ENCODE results near the gene ZBTB33.

The ZBTB33 gene

GRCh38 chrX:120228187-120228908 is 22.3 kb upstream of the ZBTB33 start:
- Histone ChIP-seq H3K4me3 (ENCODE audit: low read length) (no peak overlapping the region), H2AFZ (ENCODE audit: low read depth, low read length) (no peak overlapping the region), H3K27me3 (ENCODE audit: low read depth, low read length) (no peaks in the 10 kb centered on the region), H3K36me3 (replicated peaks; ENCODE audit: low read depth, low read length) (no peaks in the 10 kb centered on the region), H3K27ac (ENCODE audit: low read length) (no peak overlapping the region), H4K20me1 (ENCODE audit: insufficient read depth, low read length) (no peaks in the 10 kb centered on the region), H3K4me2 (ENCODE audit: low read length) (no peak overlapping the region), H3K9ac (ENCODE audit: low read length) (no peak overlapping the region), H3K9me3 (ENCODE audit: insufficient read depth, low read length) (no peaks in the 10 kb centered on the region), H3K4me1 (ENCODE audit: low read length) (no peaks in the 10 kb centered on the region), H3K79me2 (ENCODE audit: low read length) (no peaks in the 10 kb centered on the region)
- TF ChIP-seq CTCF (IDR thresholded peaks at IDR 0.05; ENCODE audit: low read depth, low read length): no peak
- TF ChIP-seq EZH2phosphoT487 (IDR thresholded peaks at IDR 0.05; ENCODE audit: low read depth): no peak

GRCh38 chrX:120235284-120235683 is 15.3 kb upstream of the ZBTB33 start:
- Histone ChIP-seq H3K27ac (ENCODE audit: low read length) (no peak overlapping the region), H3K4me3 (ENCODE audit: low read length) (no peak overlapping the region), H3K4me1 (ENCODE audit: low read length) (peaks cover 15% of the 10 kb centered on the region), H2AFZ (ENCODE audit: low read depth, low read length) (no peak overlapping the region), H3K4me2 (ENCODE audit: low read length) (no peak overlapping the region), H3K9ac (ENCODE audit: low read length) (no peak overlapping the region), H3K79me2 (ENCODE audit: low read length) (no peaks in the 10 kb centered on the region), H3K27me3 (ENCODE audit: low read depth, low read length) (no peaks in the 10 kb centered on the region), H3K36me3 (replicated peaks; ENCODE audit: low read depth, low read length) (no peaks in the 10 kb centered on the region), H3K9me3 (ENCODE audit: insufficient read depth, low read length) (no peaks in the 10 kb centered on the region), H4K20me1 (ENCODE audit: insufficient read depth, low read length) (no peaks in the 10 kb centered on the region)
- no peak for TF ChIP-seq CTCF (IDR thresholded peaks at IDR 0.05; ENCODE audit: low read depth, low read length)
- no peak for TF ChIP-seq EZH2phosphoT487 (IDR thresholded peaks at IDR 0.05; ENCODE audit: low read depth)

- no peaks in the 10 kb centered on the region for H3K79me2 ChIP-seq (ENCODE audit: low read length)
- no peak overlapping the region for H2AFZ ChIP-seq (ENCODE audit: low read depth, low read length)
- no peaks in the 10 kb centered on the region for H3K9me3 ChIP-seq (ENCODE audit: insufficient read depth, low read length)
- no peaks in the 10 kb centered on the region for H3K27me3 ChIP-seq (ENCODE audit: low read depth, low read length)
- no peak overlapping the region for H3K4me2 ChIP-seq (ENCODE audit: low read length)
- H4K20me1 ChIP-seq (ENCODE audit: insufficient read depth, low read length): no peaks in the 10 kb centered on the region
- H3K4me3 ChIP-seq (ENCODE audit: low read length): no peak overlapping the region
- H3K9ac ChIP-seq (ENCODE audit: low read length): no peak overlapping the region
- no peak for TF ChIP-seq CTCF (IDR thresholded peaks at IDR 0.05; ENCODE audit: low read depth, low read length)
- TF ChIP-seq EZH2phosphoT487 (IDR thresholded peaks at IDR 0.05; ENCODE audit: low read depth): no peak
- no peaks in the 10 kb centered on the region for H3K36me3 ChIP-seq (replicated peaks; ENCODE audit: low read depth, low read length)
- H3K27ac ChIP-seq (ENCODE audit: low read length): no peak overlapping the region
- peaks cover 18% of the 10 kb centered on the region for H3K4me1 ChIP-seq (ENCODE audit: low read length)
These were observed 13.7 kb upstream of the ZBTB33 start for GRCh38 chrX:120236687-120237479.

- H4K20me1 ChIP-seq (ENCODE audit: insufficient read depth, low read length): no peaks in the 10 kb centered on the region
- TF ChIP-seq CTCF (IDR thresholded peaks at IDR 0.05; ENCODE audit: low read depth, low read length) (no peak), EZH2phosphoT487 (IDR thresholded peaks at IDR 0.05; ENCODE audit: low read depth) (no peak)
- H2AFZ ChIP-seq (ENCODE audit: low read depth, low read length): no peak overlapping the region
- H3K4me1 ChIP-seq (ENCODE audit: low read length): peaks cover 24% of the 10 kb centered on the region
- no peak overlapping the region for H3K4me2 ChIP-seq (ENCODE audit: low read length)
- H3K36me3 ChIP-seq (replicated peaks; ENCODE audit: low read depth, low read length): no peaks in the 10 kb centered on the region
- no peak overlapping the region for H3K9ac ChIP-seq (ENCODE audit: low read length)
- H3K27ac ChIP-seq (ENCODE audit: low read length): no peak overlapping the region
- no peaks in the 10 kb centered on the region for H3K27me3 ChIP-seq (ENCODE audit: low read depth, low read length)
- 0 out of 2 replicates have a peak, but pooled peaks cover under 1% of the 10 kb centered on the region for H3K79me2 ChIP-seq (ENCODE audit: low read length)
- H3K4me3 ChIP-seq (ENCODE audit: low read length): no peak overlapping the region
- H3K9me3 ChIP-seq (ENCODE audit: insufficient read depth, low read length): no peaks in the 10 kb centered on the region
These were observed 11.7 kb upstream of the ZBTB33 start for GRCh38 chrX:120238933-120239332.

Data from OCI-LY3 (cell line).